GM21723 (cell line): ENCODE data around the gene TRPV5.
"Not testable (repeated sequence)": the region's sequence is repeated elsewhere in the genome, so short reads cannot be mapped to it uniquely, and the experiment has no call there.

Experiments
- ATAC-seq: cut with Tn5 transposase; IDR thresholded peaks from one replicate; pipeline ENCODE4 v1.9.1; 2021; ENCODE audit warnings: mild to moderate bottlenecking, moderate library complexity; ENCODE audit not compliant: unreplicated experiment

TRPV5 gene

GRCh38 chr7:142933624-142934023, at the start of gene TRPV5:
TRPV5 (minus strand) TSS chr7:142933746; CDS start chr7:142933459, 287 bp downstream.
- ATAC-seq = no peak

DNA sequence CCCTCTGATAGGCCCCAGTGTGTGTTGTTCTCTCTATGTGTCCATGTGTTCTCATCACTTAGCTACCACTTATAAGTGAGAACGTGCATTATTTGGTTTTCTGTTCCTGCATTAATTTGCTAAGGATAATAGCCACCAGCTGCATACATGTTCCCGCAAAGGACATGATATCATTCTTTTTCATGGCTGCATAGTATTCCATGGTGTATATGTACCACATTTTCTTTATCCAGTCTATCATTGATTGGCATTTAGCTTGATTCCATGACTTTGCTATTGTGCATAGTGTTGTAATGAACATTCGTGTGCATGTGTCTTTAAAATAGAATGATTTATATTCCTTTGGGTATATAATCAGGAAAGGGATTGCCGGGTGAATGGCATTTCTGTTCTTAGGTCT, 44.9 kb upstream of the TRPV5 start:
- ATAC-seq = not testable (repeated sequence)

DNA sequence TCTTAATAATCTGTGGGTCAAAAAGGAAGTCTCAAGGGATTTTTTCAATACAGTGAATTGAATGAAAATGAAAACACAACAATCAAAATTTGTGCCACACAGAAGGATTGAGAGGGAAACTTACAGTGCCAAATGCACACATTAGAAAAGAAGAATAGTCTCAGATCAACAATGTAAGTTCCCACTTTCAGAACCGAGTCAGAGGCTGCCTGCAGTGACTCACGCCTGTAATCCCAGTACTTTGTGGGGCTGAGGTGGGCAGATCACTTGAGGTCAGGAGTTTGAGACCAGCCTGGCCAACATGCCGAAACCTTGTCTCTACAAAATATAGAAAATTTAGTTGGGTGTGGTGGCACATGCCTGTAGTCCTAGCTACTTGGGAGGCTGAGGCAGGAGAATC, 41.1 kb upstream of the TRPV5 start:
- ATAC-seq = no peak

- ATAC-seq = no peak
Observed at GRCh38 chr7:142969183-142969582, 35.6 kb upstream of the TRPV5 start.

DNA sequence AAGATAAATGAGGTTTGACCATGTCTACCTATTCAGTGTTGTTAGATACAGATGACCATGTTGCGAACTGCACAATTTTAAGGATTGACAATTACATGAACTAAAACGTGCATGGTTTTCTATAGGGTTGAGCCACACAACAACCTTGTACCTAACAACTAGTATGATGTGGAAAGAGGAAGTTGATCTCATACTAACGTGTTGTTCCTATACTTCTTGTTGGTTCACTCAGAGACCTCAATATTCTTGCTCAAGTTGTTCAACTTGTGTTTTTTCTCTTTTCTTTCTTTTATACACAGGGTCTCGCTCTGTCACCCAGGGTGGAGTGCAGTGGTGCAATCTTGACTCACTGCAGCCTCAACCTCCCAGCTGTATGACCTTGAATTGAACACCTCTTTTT, 34.7 kb upstream of the TRPV5 start:
- no peak for ATAC-seq

DNA sequence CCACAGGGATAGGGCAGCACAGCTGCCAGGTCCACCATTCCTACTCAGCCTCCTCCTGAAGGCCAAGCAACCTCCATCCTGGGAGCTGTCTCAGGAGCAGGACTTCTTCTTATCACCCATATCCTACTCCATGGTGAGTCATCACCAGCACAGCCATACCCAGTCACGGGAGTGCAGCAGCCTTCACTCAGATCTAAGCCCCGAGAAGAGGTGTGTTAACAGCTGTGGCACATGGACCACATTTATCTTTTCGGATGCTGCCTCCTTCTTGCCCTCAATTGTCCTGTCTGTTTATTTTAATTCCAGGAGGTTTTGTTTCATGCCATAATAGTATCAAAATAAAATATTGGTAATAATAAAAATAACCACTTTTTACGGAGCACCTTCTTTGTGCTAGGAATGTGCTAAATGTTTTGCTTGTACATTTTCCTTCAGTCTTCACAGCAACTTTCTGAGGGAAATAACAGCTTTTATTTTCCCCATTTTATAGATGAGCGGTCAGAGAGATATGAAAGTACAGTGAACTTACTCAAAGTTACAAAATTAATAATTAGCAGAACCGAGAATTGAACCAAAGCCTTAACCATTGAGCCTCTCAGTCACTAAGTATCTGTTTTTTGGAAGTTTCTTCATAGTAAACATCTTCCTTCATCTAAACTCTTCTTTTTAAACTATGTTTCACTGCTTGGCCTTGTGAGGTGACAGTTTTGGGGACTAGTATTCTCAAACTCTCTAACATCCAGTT, 31.1 kb upstream of the TRPV5 start:
- ATAC-seq = no peak

- ATAC-seq = no peak
Observed at GRCh38 chr7:142963993-142964392, 30.4 kb upstream of the TRPV5 start.

DNA sequence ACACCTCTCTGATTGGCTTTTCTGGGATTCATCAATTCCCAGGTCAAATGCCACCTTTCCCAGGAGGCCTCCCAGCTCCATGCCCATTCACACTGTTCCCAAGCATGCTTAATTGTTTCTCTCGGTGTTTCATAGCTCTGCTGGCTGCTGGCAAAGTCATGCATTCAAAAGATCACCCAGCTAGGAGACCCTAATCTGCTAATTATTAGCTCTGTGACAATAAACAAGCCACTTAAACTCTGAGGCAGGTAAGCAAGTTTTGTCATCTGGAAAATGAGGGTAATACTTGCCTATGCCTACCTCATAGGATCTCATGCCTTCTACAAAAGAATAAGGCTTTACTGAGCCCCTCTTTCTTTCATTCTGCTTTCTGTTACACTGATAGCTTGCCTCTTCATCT, 29.4 kb upstream of the TRPV5 start:
- no peak for ATAC-seq

GRCh38 chr7:142961973-142962926, 28.7 kb upstream of the TRPV5 start, which contains the start of gene KEL:
KEL (minus strand) TSS chr7:142962363; CDS start chr7:142962206, 157 bp downstream.
- no peak for ATAC-seq

- ATAC-seq = no peak
Observed at GRCh38 chr7:142961595-142961972, 28.0 kb upstream of the TRPV5 start.

GRCh38 chr7:142960955-142961512, 27.5 kb upstream of the TRPV5 start:
- no peak for ATAC-seq

- no peak for ATAC-seq
Observed at GRCh38 chr7:142959202-142959601, 25.7 kb upstream of the TRPV5 start.

- ATAC-seq = no peak
Observed at GRCh38 chr7:142957723-142958122, 24.2 kb upstream of the TRPV5 start.

GRCh38 chr7:142956951-142957623, 23.5 kb upstream of the TRPV5 start:
- ATAC-seq = no peak

- peak; percentile 68 for ATAC-seq
Observed at GRCh38 chr7:142954680-142955268, 21.2 kb upstream of the TRPV5 start.

DNA sequence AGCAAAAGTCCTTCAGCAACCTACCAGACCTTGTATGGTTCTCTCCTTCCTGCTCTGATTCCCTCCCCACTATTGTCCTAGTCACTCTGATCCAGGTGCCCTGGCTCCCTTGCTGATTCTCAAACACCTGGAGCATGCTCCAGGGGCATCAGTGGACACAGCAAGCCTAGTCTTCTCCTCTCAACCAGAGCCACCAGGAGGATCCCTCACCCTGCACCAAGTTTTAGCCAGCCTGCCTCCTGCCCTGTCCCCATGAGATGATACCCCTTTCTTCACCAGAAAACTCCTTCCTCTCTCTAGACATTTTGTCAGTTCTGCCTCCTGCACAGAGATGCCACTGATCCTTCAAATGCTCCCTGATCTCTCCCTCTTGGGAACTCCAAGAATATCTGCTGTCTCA, 16.7 kb upstream of the TRPV5 start:
- no peak for ATAC-seq

- no peak for ATAC-seq
Observed at GRCh38 chr7:142948603-142949002, 15.1 kb upstream of the TRPV5 start.

- ATAC-seq = no peak
Observed at GRCh38 chr7:142945001-142945400, 11.5 kb upstream of the TRPV5 start.

DNA sequence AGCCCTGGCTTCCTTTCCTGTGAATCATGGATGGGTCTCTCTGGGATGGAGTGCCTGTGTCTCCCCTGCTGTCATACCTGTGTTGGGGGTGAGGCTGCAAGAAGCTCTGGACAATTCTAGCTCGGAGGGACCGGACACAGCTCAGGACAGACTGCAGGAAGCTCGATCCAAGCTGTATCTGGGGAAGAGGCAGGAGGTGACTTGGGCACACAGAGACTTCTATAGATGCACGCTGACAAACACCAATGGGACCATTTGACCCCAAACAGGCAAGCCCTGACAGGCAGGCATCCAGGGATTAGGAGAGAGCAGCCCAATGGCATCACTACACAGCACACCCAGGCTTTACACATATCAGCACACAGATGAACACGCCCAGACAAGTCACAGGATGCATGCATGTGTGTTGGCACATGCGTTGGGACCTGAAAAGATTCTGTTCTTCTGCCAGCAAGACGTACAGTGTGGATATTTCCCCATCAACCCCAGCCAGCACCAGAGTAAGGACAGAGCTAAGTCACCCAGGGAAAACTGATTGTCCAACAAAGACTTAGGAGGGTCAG, 10.2 kb upstream of the TRPV5 start:
- ATAC-seq = no peak

DNA sequence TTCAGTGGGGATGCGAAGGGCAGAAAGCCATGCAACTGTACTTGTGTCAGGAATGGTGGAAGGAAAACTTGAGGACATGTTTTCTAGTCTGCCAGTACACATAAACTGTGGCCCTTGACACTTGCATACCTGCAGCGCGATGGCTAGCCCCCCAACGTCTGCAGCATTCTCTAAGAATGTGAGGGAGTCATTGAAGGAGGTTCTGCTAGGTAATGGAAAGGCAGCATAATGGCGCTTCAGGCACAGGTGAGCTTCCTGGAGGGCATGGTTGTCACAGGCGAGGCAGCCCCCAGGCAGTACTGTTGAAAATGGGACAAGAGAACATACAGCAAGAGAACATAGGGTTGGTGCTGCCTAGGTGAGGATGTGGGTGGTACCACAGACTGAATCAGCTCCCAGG, 9.2 kb upstream of the TRPV5 start:
- ATAC-seq = no peak
